Neutrophil (primary cell): Measurements from ENCODE around the gene FAM117B.

Experiments used
- H3K27ac ChIP-seq: fragments of 200-600 bp; sonication (generic); 2 replicates; pipeline ENCODE4 v1.5.1; 2016; ENCODE audit warnings: mild to moderate bottlenecking, moderate library complexity
- H3K27me3 ChIP-seq: fragments of 200-600 bp; sonication (generic); 2 replicates; pipeline ENCODE4 v1.6.0; 2016; ENCODE audit warnings: mild to moderate bottlenecking
- H3K36me3 ChIP-seq: fragments of 200-600 bp; sonication (generic); 2 replicates; pipeline ENCODE4 v1.5.1; 2017
- H3K4me1 ChIP-seq, 2 experiments: fragments of 200-600 bp in 1 of 2; sonication (generic) in 1 of 2; 1 replicate in 1 of 2; 2 replicates in 1 of 2; pipeline versions ENCODE4 v1.5.1 to v1.6.1; 2013 to 2016; ENCODE audit warnings: low read depth in 1 of 2, low read length in 1 of 2, mild to moderate bottlenecking in 1 of 2, moderate library complexity in 1 of 2; ENCODE audit not compliant: control insufficient read depth in 1 of 2, insufficient read depth in 1 of 2
- H3K4me3 ChIP-seq, 2 experiments: fragments of 200-600 bp in 1 of 2; sonication (generic) in 1 of 2; 1 replicate in 1 of 2; 2 replicates in 1 of 2; pipeline ENCODE4 v1.5.1; 2013 to 2016; ENCODE audit warnings: low read depth in 1 of 2, low read length in 1 of 2, mild to moderate bottlenecking in 1 of 2, moderate library complexity in 1 of 2
- H3K9me3 ChIP-seq: fragments of 200-600 bp; sonication (generic); 2 replicates; pipeline ENCODE4 v1.5.1; 2016
- TF ChIP-seq, protein P1 (sequence below): fragments of 200-600 bp; sonication (generic); IDR thresholded peaks from 2 replicates; pipeline ENCODE4 v1.5.1; 2016; ENCODE audit warnings: antibody characterized with exemption

Gene FAM117B

DNA sequence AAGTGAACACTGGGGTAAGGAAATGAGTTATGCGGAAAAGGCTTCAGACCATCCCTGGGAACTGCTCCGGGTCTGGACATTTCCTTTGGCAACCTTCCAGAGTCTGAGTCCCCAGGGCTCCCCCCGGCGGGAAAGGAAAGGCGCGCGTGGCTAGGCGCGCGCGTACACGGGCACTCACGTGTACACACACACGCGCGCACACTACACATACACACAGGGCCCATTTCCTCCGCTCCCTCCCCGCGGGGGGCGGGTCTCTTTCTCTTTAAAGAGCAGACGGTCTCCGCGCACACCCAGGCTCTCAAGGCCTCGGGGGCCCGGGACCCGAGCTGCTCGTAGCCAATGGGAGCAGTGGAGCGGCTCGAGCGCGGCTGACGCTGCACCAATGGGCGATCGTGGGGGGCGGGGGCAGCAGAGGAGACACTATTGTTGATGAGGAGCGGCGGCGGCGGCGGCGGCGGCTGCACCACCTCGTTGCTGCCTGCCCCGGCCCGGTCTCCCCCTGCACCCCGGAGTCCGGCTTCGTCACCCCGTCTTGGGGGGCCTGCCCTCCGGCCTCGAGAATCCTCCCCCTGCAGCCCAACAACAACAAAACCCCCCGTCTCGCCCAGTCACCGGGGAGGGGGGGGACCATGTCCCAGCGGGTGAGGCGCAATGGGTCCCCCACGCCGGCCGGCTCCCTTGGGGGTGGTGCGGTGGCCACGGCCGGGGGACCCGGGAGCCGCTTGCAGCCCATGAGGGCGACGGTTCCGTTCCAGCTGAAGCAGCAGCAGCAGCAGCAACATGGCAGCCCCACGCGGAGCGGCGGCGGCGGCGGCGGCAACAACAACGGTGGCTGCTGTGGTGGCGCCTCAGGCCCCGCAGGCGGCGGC, at the start of gene FAM117B:
TSS of gene FAM117B (plus strand) at position 414 of the 872 bp plus-strand sequence. CDS start at position 633, 219 bp downstream.
- Histone ChIP-seq H3K9me3 (no peaks in the 10 kb centered on the region), H3K27me3 (no peaks in the 10 kb centered on the region), H3K4me3 (peak within 1 kb of the TSS; percentile 75 to 80), H3K27ac (peak within 1 kb of the TSS; percentile 87), H3K4me1 (peaks cover 14 to 18% of the 10 kb centered on the region in 2 experiments), H3K36me3 (no peaks in the 10 kb centered on the region)
- TF ChIP-seq, protein P1, sequence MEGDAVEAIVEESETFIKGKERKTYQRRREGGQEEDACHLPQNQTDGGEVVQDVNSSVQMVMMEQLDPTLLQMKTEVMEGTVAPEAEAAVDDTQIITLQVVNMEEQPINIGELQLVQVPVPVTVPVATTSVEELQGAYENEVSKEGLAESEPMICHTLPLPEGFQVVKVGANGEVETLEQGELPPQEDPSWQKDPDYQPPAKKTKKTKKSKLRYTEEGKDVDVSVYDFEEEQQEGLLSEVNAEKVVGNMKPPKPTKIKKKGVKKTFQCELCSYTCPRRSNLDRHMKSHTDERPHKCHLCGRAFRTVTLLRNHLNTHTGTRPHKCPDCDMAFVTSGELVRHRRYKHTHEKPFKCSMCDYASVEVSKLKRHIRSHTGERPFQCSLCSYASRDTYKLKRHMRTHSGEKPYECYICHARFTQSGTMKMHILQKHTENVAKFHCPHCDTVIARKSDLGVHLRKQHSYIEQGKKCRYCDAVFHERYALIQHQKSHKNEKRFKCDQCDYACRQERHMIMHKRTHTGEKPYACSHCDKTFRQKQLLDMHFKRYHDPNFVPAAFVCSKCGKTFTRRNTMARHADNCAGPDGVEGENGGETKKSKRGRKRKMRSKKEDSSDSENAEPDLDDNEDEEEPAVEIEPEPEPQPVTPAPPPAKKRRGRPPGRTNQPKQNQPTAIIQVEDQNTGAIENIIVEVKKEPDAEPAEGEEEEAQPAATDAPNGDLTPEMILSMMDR = no peak

- no peaks in the 10 kb centered on the region for H3K27me3 ChIP-seq
- H3K36me3 ChIP-seq = no peaks in the 10 kb centered on the region
- H3K9me3 ChIP-seq = no peaks in the 10 kb centered on the region
- H3K4me3 ChIP-seq = no peak overlapping the region
- TF ChIP-seq, protein P1 = peak; percentile 94
- H3K27ac ChIP-seq = no peak overlapping the region
- peaks cover 3 to 7% of the 10 kb centered on the region in 2 experiments for H3K4me1 ChIP-seq
These were observed 45.9 kb upstream of the FAM117B start for GRCh38 chr2:202588647-202589581.

GRCh38 chr2:202589582-202589949, 45.2 kb upstream of the FAM117B start:
- Histone ChIP-seq H3K27me3 (no peaks in the 10 kb centered on the region), H3K4me3 (no peak overlapping the region), H3K36me3 (no peaks in the 10 kb centered on the region), H3K27ac (no peak overlapping the region), H3K4me1 (peaks cover 3 to 7% of the 10 kb centered on the region in 2 experiments), H3K9me3 (no peaks in the 10 kb centered on the region)
- TF ChIP-seq, protein P1 = no peak

- Histone ChIP-seq H3K36me3 (no peaks in the 10 kb centered on the region), H3K4me1 (peaks cover 3 to 7% of the 10 kb centered on the region in 2 experiments), H3K4me3 (no peak overlapping the region), H3K27me3 (no peaks in the 10 kb centered on the region), H3K27ac (no peak overlapping the region), H3K9me3 (no peaks in the 10 kb centered on the region)
- TF ChIP-seq, protein P1 = no peak
These were observed 42.2 kb upstream of the FAM117B start for GRCh38 chr2:202592566-202592965.

DNA sequence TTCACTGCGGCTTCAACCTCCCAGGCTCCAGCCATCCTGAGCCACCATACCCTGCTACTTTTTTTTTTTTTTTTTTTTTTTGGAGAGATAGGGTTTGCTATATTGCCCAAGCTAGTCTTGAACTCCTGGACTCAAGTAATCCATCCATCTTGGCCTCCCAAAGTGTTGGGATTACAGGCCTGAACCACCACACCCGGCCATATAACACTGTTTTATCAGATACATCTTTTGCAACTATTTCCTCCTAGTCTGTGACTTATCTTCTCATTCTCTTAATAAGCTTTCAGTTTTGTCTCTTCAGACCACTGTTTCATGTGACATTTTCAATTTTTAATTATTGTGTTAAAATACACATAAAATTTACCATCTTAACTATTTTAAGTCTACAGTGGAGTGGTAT, 35.7 kb upstream of the FAM117B start:
- Histone ChIP-seq H3K9me3 (no peaks in the 10 kb centered on the region), H3K4me1 (no peaks in the 10 kb centered on the region), H3K27ac (no peak overlapping the region), H3K4me3 (no peak overlapping the region), H3K27me3 (no peaks in the 10 kb centered on the region), H3K36me3 (no peaks in the 10 kb centered on the region)
- TF ChIP-seq, protein P1 = no peak
